Karpas-422 (cell line): ENCODE measurements around the gene TMTC4. TPM values are rescaled to one million over a fixed set of nuclear protein-coding genes. Genes with fewer than 3 reads are reported as not detected.
A peak's percentile ranks its signal among the peaks of the same experiment; 100 is the strongest.

ENCODE experiments used
- DNase-seq: peaks from one replicate; pipeline ENCODE4 v3.0.0-alpha.2; 2015
- H2AFZ ChIP-seq: fragments of 200-600 bp; sonication (generic); 2 replicates; pipeline ENCODE4 v1.6.1; 2014; ENCODE audit warnings: antibody characterized with exemption, low read length, mixed read lengths
- H3K27ac ChIP-seq: fragments of 200-600 bp; sonication (generic); 2 replicates; pipeline ENCODE4 v1.5.1; 2014; ENCODE audit warnings: mild to moderate bottlenecking, low read length, moderate library complexity
- H3K27me3 ChIP-seq: fragments of 200-600 bp; sonication (generic); 2 replicates; pipeline ENCODE4 v1.6.1; 2014; ENCODE audit warnings: low read length, mixed read lengths
- H3K36me3 ChIP-seq: fragments of 200-600 bp; sonication (generic); 2 replicates; pipeline ENCODE4 v1.6.1; 2014; ENCODE audit warnings: low read length, mixed read lengths; ENCODE audit not compliant: insufficient read depth
- H3K4me1 ChIP-seq: fragments of 200-600 bp; sonication (generic); 2 replicates; pipeline ENCODE4 v1.6.1; 2014; ENCODE audit warnings: mild to moderate bottlenecking, low read length, mixed read lengths
- H3K4me2 ChIP-seq: fragments of 200-600 bp; sonication (generic); 2 replicates; pipeline ENCODE4 v1.6.1; 2014; ENCODE audit warnings: low read length, low read depth, mild to moderate bottlenecking; ENCODE audit not compliant: poor library complexity, severe bottlenecking
- H3K4me3 ChIP-seq: fragments of 200-600 bp; sonication (generic); 2 replicates; pipeline ENCODE4 v1.5.1; 2014; ENCODE audit warnings: mild to moderate bottlenecking, antibody characterized with exemption, low read length, mixed read lengths
- H3K79me2 ChIP-seq: fragments of 200-600 bp; sonication (generic); 2 replicates; pipeline ENCODE4 v1.6.1; 2014; ENCODE audit warnings: mild to moderate bottlenecking, low read length, mixed read lengths
- H3K9ac ChIP-seq: fragments of 200-600 bp; sonication (generic); 2 replicates; pipeline ENCODE4 v1.6.0; 2014; ENCODE audit warnings: low read length
- H3K9me2 ChIP-seq: fragments of 200-600 bp; sonication (generic), shearing (Covaris generic); replicated peaks from 2 replicates; pipeline ENCODE4 v1.6.0; 2014; ENCODE audit warnings: mild to moderate bottlenecking, low read length, moderate library complexity; ENCODE audit not compliant: insufficient read depth
- H3K9me3 ChIP-seq: fragments of 300-700, 200-600 bp; sonication (generic); 2 replicates; pipeline ENCODE4 v1.6.1; 2014; ENCODE audit warnings: low read length, mixed read lengths
- H4K20me1 ChIP-seq: fragments of 200-600 bp; sonication (generic); 2 replicates; pipeline ENCODE4 v1.6.1; 2014; ENCODE audit warnings: mild to moderate bottlenecking, antibody characterized with exemption, low read length, low read depth; ENCODE audit not compliant: insufficient read depth
- total RNA-seq: library from RNA; depleted of rRNA; stranded (reverse); fragments of >200 nt; shearing (Covaris generic); gene quantifications from 2 replicates; pipeline ENCODE4 v1.2.3, GENCODE V29; 2014; ENCODE audit warnings: low replicate concordance

The TMTC4 gene
- total RNA-seq, 1 experiment from 2014 or later: 62.7 TPM

GRCh38 chr13:100673713-100674571, 653 bp downstream of the TMTC4 start:
- Histone ChIP-seq H3K4me3 (peak overlapping the region; percentile 87), H3K4me2 (peak overlapping the region; percentile 89), H2AFZ (peak overlapping the region; percentile 7; the same call in 1 of the 2 replicates), H3K27me3 (0 out of 2 replicates have a peak, but pooled peaks cover 3% of the 10 kb centered on the region), H3K27ac (no peak overlapping the region), H3K9me2 (no peaks in the 10 kb centered on the region), H3K79me2 (peaks cover 47% of the 10 kb centered on the region), H3K36me3 (peaks cover 1% of the 10 kb centered on the region; the same call in 1 of the 2 replicates), H4K20me1 (no peaks in the 10 kb centered on the region), H3K9me3 (no peaks in the 10 kb centered on the region), H3K4me1 (peaks cover 23% of the 10 kb centered on the region), H3K9ac (peak overlapping the region; percentile 94)
- peak; percentile 66 for DNase-seq

DNA sequence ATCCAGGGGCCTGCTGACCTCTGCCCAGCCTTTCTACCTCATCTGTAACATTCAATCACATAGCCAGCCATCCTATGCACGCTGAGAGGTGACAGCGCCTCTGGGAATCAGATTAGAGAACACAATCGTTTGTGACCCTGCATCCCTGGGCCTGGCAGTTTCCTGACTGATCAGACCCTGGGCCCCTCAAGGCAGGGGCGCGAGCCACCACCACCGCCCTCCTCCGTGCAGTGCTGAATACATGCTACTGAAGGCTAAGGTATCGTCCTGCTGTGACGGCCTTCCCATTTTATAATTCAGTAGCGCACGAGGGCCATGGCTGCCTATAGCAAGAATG, 1.3 kb downstream of the TMTC4 start:
- Histone ChIP-seq H3K4me2 (peak overlapping the region; percentile 89), H3K4me3 (peak overlapping the region; percentile 87), H2AFZ (peak overlapping the region; percentile 7; the same call in 1 of the 2 replicates), H3K79me2 (peaks cover 50% of the 10 kb centered on the region), H3K9me3 (no peaks in the 10 kb centered on the region), H3K4me1 (peaks cover 23% of the 10 kb centered on the region), H3K9ac (peak overlapping the region; percentile 94), H3K27me3 (0 out of 2 replicates have a peak, but pooled peaks cover 3% of the 10 kb centered on the region), H3K27ac (no peak overlapping the region), H3K36me3 (peaks cover 7% of the 10 kb centered on the region; the same call in 1 of the 2 replicates), H3K9me2 (no peaks in the 10 kb centered on the region), H4K20me1 (no peaks in the 10 kb centered on the region)
- DNase-seq: no peak

DNA sequence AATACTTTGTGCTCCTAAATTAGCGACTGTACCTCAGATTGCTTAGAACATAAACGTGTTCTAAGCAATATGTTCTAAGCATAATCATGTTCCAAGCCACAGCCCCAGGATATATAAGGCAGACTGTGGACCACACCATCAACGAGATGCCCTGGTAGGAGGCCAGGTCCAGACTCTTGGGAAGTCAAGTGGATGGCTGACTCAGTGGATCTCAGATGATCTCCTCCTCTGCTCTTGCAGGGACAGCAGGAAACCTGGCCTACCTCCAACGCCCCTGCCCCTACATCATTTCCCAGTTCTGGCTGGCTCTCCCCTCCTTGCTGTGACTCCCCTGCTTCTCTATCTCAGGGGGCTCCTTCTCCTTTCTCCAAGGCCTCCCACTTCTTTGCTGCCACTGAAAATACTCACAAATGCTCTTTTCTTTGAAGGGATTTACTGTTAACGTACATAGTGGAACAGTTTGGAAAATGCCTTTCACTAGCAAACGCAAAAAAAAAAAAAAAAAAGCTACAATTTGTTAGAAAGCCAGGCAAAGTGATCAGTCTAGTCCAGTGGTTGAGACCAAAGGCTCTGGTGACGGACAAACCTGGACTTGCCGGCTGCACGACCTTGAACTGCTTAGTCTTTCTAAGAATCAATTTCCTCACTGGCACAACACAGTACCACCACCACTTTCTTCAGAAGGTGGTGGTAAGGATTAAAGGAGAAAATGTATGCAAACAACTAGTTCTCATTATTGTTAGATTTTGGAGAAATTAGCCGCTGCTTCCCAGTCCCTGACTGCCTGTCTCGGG, 3.0 kb downstream of the TMTC4 start:
- Histone ChIP-seq H3K4me3 (no peak overlapping the region), H3K4me2 (no peak overlapping the region), H3K36me3 (peaks cover 16% of the 10 kb centered on the region; the same call in 1 of the 2 replicates), H4K20me1 (no peaks in the 10 kb centered on the region), H2AFZ (no peak overlapping the region), H3K27me3 (0 out of 2 replicates have a peak, but pooled peaks cover 3% of the 10 kb centered on the region), H3K9me3 (no peaks in the 10 kb centered on the region), H3K27ac (no peak overlapping the region), H3K79me2 (peaks cover 56% of the 10 kb centered on the region), H3K9me2 (no peaks in the 10 kb centered on the region), H3K4me1 (peaks cover 23% of the 10 kb centered on the region), H3K9ac (no peak overlapping the region)
- no peak for DNase-seq

- peaks cover 51% of the 10 kb centered on the region for H3K79me2 ChIP-seq
- H3K4me2 ChIP-seq: no peak overlapping the region
- no peak overlapping the region for H2AFZ ChIP-seq
- H3K27ac ChIP-seq: no peak overlapping the region
- peaks cover 27% of the 10 kb centered on the region; the same call in 1 of the 2 replicates for H3K36me3 ChIP-seq
- H3K27me3 ChIP-seq: no peaks in the 10 kb centered on the region
- peaks cover 12% of the 10 kb centered on the region for H3K4me1 ChIP-seq
- H3K9me3 ChIP-seq: no peaks in the 10 kb centered on the region
- H4K20me1 ChIP-seq: no peaks in the 10 kb centered on the region
- H3K9me2 ChIP-seq: no peaks in the 10 kb centered on the region
- DNase-seq: no peak
- H3K9ac ChIP-seq: no peak overlapping the region
- no peak overlapping the region for H3K4me3 ChIP-seq
These were observed 6.2 kb downstream of the TMTC4 start for GRCh38 chr13:100668408-100668807.

DNA sequence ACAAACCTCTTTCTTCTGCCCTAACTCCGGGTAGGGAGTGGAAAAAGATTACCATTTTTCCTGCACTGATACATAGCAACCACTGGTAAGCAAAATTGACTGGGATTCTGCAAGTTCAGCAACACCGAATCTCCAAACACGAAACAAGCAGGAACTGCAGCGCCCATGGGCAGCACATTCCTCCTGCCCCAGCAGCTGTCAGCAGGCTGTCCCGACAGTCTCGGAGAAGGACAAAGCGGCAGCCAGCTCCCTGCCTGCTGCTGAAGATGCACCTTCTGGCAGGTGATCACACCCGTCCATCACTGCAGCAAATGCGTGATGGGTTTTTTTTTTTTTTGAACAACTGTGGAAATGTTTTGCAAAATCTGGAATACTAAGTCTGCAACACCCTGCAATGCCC, 6.7 kb downstream of the TMTC4 start:
- no peaks in the 10 kb centered on the region for H4K20me1 ChIP-seq
- no peak overlapping the region for H3K4me3 ChIP-seq
- no peaks in the 10 kb centered on the region for H3K27me3 ChIP-seq
- H3K4me2 ChIP-seq: no peak overlapping the region
- H3K9me3 ChIP-seq: no peaks in the 10 kb centered on the region
- no peaks in the 10 kb centered on the region for H3K9me2 ChIP-seq
- no peak overlapping the region for H3K27ac ChIP-seq
- H3K36me3 ChIP-seq: peaks cover 27% of the 10 kb centered on the region; the same call in 1 of the 2 replicates
- H3K9ac ChIP-seq: no peak overlapping the region
- H2AFZ ChIP-seq: no peak overlapping the region
- H3K4me1 ChIP-seq: peaks cover 7% of the 10 kb centered on the region
- peaks cover 46% of the 10 kb centered on the region for H3K79me2 ChIP-seq
- DNase-seq: no peak

DNA sequence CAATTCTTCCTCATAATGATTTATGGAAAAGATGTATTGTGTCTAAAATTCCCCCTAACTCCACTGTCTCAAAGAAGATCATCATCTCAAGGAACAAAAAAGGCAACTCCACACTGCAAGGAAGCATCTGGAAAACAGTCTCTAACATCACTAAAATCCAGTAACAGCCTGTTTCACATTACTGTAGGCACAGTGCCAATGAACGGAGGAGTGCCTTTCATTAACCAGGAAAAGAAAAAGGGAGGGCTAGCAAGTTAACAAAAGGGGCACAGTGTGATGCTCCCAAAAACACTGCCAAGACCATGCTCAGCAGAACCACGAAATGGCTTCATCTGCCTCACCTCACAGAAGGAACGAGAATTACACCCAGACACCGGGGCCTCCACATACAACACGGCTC, 8.5 kb downstream of the TMTC4 start:
- no peak overlapping the region for H3K27ac ChIP-seq
- no peaks in the 10 kb centered on the region for H4K20me1 ChIP-seq
- no peaks in the 10 kb centered on the region for H3K9me3 ChIP-seq
- H3K9me2 ChIP-seq: no peaks in the 10 kb centered on the region
- no peaks in the 10 kb centered on the region for H3K4me1 ChIP-seq
- no peaks in the 10 kb centered on the region for H3K27me3 ChIP-seq
- DNase-seq: no peak
- no peak overlapping the region for H2AFZ ChIP-seq
- H3K9ac ChIP-seq: no peak overlapping the region
- no peak overlapping the region for H3K4me3 ChIP-seq
- H3K4me2 ChIP-seq: no peak overlapping the region
- peaks cover 32% of the 10 kb centered on the region; the same call in 1 of the 2 replicates for H3K36me3 ChIP-seq
- peaks cover 28% of the 10 kb centered on the region for H3K79me2 ChIP-seq

DNA sequence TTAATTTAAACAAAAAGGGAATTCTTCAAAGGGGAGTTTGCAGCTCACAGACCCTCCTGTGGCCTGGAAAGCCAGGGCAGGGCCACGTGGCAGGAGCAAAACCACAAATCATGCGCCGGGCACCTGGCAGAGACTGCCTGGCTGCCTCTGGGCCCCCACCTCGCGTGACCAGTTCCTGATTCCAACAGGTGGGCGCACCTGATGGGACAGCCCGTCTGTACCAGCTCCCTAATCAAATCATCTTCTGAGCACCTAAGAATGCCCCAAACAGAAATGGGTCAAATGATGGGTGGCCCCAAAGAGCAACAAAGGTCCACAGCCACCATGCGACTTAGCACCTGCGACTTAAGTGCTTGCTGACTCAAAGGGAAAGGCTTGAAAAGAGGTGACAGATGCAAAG, 9.2 kb downstream of the TMTC4 start:
- no peak for DNase-seq
- H3K4me1 ChIP-seq: no peaks in the 10 kb centered on the region
- H3K36me3 ChIP-seq: peaks cover 32% of the 10 kb centered on the region; the same call in 1 of the 2 replicates
- H3K9me2 ChIP-seq: no peaks in the 10 kb centered on the region
- H3K9me3 ChIP-seq: no peaks in the 10 kb centered on the region
- no peaks in the 10 kb centered on the region for H4K20me1 ChIP-seq
- H3K4me3 ChIP-seq: no peak overlapping the region
- no peaks in the 10 kb centered on the region for H3K27me3 ChIP-seq
- peaks cover 21% of the 10 kb centered on the region for H3K79me2 ChIP-seq
- no peak overlapping the region for H2AFZ ChIP-seq
- no peak overlapping the region for H3K27ac ChIP-seq
- H3K4me2 ChIP-seq: no peak overlapping the region
- no peak overlapping the region for H3K9ac ChIP-seq
